Ectodermal cell (in vitro differentiated cells): ENCODE results near the gene SNX15. TPM values are rescaled to one million over a fixed set of nuclear protein-coding genes. Genes with fewer than 3 reads are reported as not detected.
"Not testable (repeated sequence)": the region's sequence is repeated elsewhere in the genome, so short reads cannot be mapped to it uniquely, and the experiment has no call there.

Experiments used
- H3K27ac ChIP-seq: 2 replicates; pipeline ENCODE4 v1.7.0; 2013; ENCODE audit warnings: mild to moderate bottlenecking, low read depth, low read length; ENCODE audit not compliant: insufficient read depth, poor library complexity, severe bottlenecking
- H3K27me3 ChIP-seq: 2 replicates; pipeline ENCODE4 v1.7.0; 2013; ENCODE audit warnings: mild to moderate bottlenecking, low read length; ENCODE audit not compliant: insufficient read depth, control insufficient read depth, poor library complexity, severe bottlenecking
- H3K36me3 ChIP-seq: one replicate; pipeline ENCODE4 v1.7.0; 2013; ENCODE audit warnings: low read length; ENCODE audit not compliant: control insufficient read depth, insufficient read depth
- H3K4me1 ChIP-seq: one replicate; pipeline ENCODE4 v1.7.0; 2013; ENCODE audit warnings: low read length; ENCODE audit not compliant: control insufficient read depth, insufficient read depth
- H3K4me3 ChIP-seq: 2 replicates; pipeline ENCODE4 v1.7.0; 2013; ENCODE audit warnings: low read depth, low read length, control low read depth; ENCODE audit not compliant: insufficient read depth
- H3K9me3 ChIP-seq: 2 replicates; pipeline ENCODE4 v1.7.0; 2013; ENCODE audit warnings: mild to moderate bottlenecking, low read length, moderate library complexity; ENCODE audit not compliant: control insufficient read depth
- WGBS, 2 experiments: methylation state at CpG; one replicate each; pipeline ENCODE4 v1.1.7; 2013; ENCODE audit warnings: missing lambda C conversion rate in 2 of 2; 5-methylcytosine and 5-hydroxymethylcytosine counted together
- polyA plus RNA-seq, 4 experiments: library from polyadenylated mRNA; stranded (reverse); fragments of 50-300 nt; gene quantifications; one replicate each; pipeline ENCODE4 v1.2.3, GENCODE V29; 2013

SNX15 gene
- 27.6 TPM for polyA plus RNA-seq (2013, experiment 1 of 4)
- polyA plus RNA-seq (2013, experiment 2 of 4), result 26.7 TPM
- polyA plus RNA-seq (2013, experiment 3 of 4), result 23.8 TPM
- 24.7 TPM for polyA plus RNA-seq (2013, experiment 4 of 4)

- H3K27ac ChIP-seq, result peak within 1 kb of the TSS; percentile 62
- 1% methylated on average over 49 of the region's 51 CpGs for WGBS, 2 experiments
- no peaks in the 10 kb centered on the region for H3K4me1 ChIP-seq
Observed at GRCh38 chr11:65027213-65028067, at the start of gene SNX15. TSS of gene SNX15 (plus strand) at chr11:65027439. CDS start at chr11:65027538, 99 bp downstream.

GRCh38 chr11:64983339-64983738 is 43.9 kb upstream of the SNX15 start:
- H3K4me1 ChIP-seq, H3K9me3 ChIP-seq, H3K36me3 ChIP-seq, H3K27me3 ChIP-seq, H3K4me3 ChIP-seq, H3K27ac ChIP-seq: not testable (repeated sequence)
- WGBS, 2 experiments, result 85 to 89% methylated on average over 4 of the region's 5 CpGs

More at GRCh38 chr11:65027213-65028067, at the start of gene SNX15:
- Histone ChIP-seq H3K27me3 (no peaks in the 10 kb centered on the region), H3K36me3 (no peaks in the 10 kb centered on the region), H3K9me3 (no peaks in the 10 kb centered on the region), H3K4me3 (peak within 1 kb of the TSS; percentile 50)

- Histone ChIP-seq H3K27me3 (no peaks in the 10 kb centered on the region), H3K36me3 (no peaks in the 10 kb centered on the region), H3K4me1 (no peaks in the 10 kb centered on the region), H3K4me3 (no peak overlapping the region), H3K9me3 (no peaks in the 10 kb centered on the region), H3K27ac (no peak overlapping the region)
- WGBS, 2 experiments, result 86 to 88% methylated on average over 6 of the region's 6 CpGs
Observed at GRCh38 chr11:64987998-64988854, 39.0 kb upstream of the SNX15 start.

GRCh38 chr11:64989416-64989815 is 37.8 kb upstream of the SNX15 start:
- no peak overlapping the region for H3K4me3 ChIP-seq
- WGBS, 2 experiments, result 93 to 94% methylated on average over 13 of the region's 13 CpGs
- H3K27me3 ChIP-seq, result no peaks in the 10 kb centered on the region
- H3K9me3 ChIP-seq, result no peaks in the 10 kb centered on the region
- no peaks in the 10 kb centered on the region for H3K4me1 ChIP-seq
- no peak overlapping the region for H3K27ac ChIP-seq
- no peaks in the 10 kb centered on the region for H3K36me3 ChIP-seq

- H3K4me1 ChIP-seq, result no peaks in the 10 kb centered on the region
- WGBS, 2 experiments, result 89% methylated on average over 15 of the region's 15 CpGs
- no peaks in the 10 kb centered on the region for H3K36me3 ChIP-seq
- H3K4me3 ChIP-seq, result no peak overlapping the region
- no peaks in the 10 kb centered on the region for H3K27me3 ChIP-seq
- no peaks in the 10 kb centered on the region for H3K9me3 ChIP-seq
- no peak overlapping the region for H3K27ac ChIP-seq
Observed at GRCh38 chr11:64990222-64990923, 36.9 kb upstream of the SNX15 start.

- no peak overlapping the region for H3K27ac ChIP-seq
- no peak overlapping the region for H3K4me3 ChIP-seq
- H3K27me3 ChIP-seq, result no peaks in the 10 kb centered on the region
- no peaks in the 10 kb centered on the region for H3K4me1 ChIP-seq
- WGBS, 2 experiments, result 90% methylated on average over 7 of the region's 7 CpGs
- H3K36me3 ChIP-seq, result no peaks in the 10 kb centered on the region
- H3K9me3 ChIP-seq, result no peaks in the 10 kb centered on the region
Observed at GRCh38 chr11:64994318-64994717, 32.9 kb upstream of the SNX15 start.

- Histone ChIP-seq H3K9me3 (no peaks in the 10 kb centered on the region), H3K27me3 (no peaks in the 10 kb centered on the region), H3K27ac (no peak overlapping the region), H3K4me3 (no peak overlapping the region), H3K36me3 (no peaks in the 10 kb centered on the region), H3K4me1 (no peaks in the 10 kb centered on the region)
- 79 to 82% methylated on average over 11 of the region's 11 CpGs for WGBS, 2 experiments
Observed at GRCh38 chr11:64996327-64996709, 30.9 kb upstream of the SNX15 start.

- WGBS, 2 experiments, result 31% methylated on average over 9 of the region's 9 CpGs
- no peaks in the 10 kb centered on the region for H3K36me3 ChIP-seq
- H3K27ac ChIP-seq, result no peak within 1 kb of the TSS
- no peaks in the 10 kb centered on the region for H3K9me3 ChIP-seq
- H3K27me3 ChIP-seq, result no peaks in the 10 kb centered on the region
- no peak within 1 kb of the TSS for H3K4me3 ChIP-seq
- no peaks in the 10 kb centered on the region for H3K4me1 ChIP-seq
Observed at GRCh38 chr11:64996710-64997380, 30.4 kb upstream of the SNX15 start, which contains the start of gene BATF2. TSS of gene BATF2 (minus strand) at chr11:64996971. CDS start at chr11:64996914, 57 bp downstream.

- Histone ChIP-seq H3K27me3 (no peaks in the 10 kb centered on the region), H3K4me3 (no peak overlapping the region), H3K9me3 (no peaks in the 10 kb centered on the region), H3K4me1 (no peaks in the 10 kb centered on the region), H3K36me3 (no peaks in the 10 kb centered on the region), H3K27ac (no peak overlapping the region)
- 91 to 94% methylated on average over 1 of the region's 1 CpG for WGBS, 2 experiments
Observed at GRCh38 chr11:64998141-64998540, 29.1 kb upstream of the SNX15 start.
